Fibroblast of skin of abdomen (primary cell): ENCODE data around the gene TCF4.

Experiments
- DNase-seq: peaks from one replicate; pipeline ENCODE4 v3.0.0-alpha.2; 2013

TCF4 gene

GRCh38 chr18:55221622-55222021 is 366.4 kb downstream of the TCF4 start:
- no peak for DNase-seq

DNA sequence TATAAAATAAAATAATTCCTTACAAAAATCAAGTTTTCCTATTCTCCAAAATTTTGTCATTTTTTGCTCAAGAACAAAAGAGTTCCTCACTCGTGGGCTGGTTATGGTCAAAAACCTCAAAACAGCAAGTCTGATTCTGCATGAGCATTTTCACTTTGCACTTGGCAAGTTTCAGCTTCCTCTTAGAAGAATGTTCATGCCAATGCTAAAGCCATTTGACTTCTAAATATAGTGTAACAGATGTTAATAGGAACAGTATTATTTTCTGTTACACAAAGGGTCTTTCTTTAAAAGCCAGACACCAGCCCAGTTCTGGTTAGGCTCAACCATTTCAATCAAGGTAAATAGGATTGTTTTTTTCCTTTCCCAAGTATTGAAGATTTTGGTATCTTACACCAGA is 367.5 kb downstream of the TCF4 start:
- DNase-seq = no peak

DNA sequence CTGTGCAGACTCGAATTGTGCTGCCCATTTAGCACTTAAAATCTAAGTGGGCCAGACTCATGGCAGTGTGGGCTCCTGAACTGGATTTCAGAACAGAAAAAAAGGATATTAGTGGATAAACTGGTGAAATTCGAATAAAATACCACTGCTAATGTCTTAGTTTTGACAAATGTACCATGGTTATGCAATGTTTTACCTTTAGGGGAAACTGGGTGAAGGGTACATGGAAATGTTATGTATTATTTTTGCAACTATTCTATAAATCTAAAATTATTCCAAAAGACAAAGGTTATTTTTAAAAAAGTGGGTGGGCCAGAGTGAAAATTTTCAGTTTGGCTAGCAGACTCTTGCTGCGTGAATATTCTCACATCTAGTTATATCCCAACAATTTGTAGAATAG is 368.2 kb downstream of the TCF4 start:
- DNase-seq = no peak

- DNase-seq = no peak
These were observed 368.9 kb downstream of the TCF4 start for GRCh38 chr18:55219059-55219458.

GRCh38 chr18:55214969-55215368 is 373.0 kb downstream of the TCF4 start:
- no peak for DNase-seq

DNA sequence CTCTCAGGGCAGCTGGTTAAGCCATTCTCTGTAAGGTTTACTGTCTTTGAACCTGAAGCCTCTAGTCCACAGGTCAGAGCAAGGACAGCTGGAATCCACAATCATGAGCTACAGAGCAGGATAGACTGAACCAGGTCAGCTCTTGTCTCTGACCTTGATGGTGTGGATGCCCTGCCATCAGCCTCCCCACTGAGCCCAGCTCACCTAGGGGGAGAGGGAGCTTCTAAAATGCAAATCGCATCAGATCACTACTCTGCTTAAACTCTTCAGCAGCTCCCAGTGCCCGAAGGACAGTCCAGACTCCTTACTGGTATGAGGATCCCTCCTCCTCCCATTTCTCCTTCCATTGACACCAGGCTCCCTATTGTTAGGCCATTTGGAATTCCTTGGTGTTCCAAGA is 373.5 kb downstream of the TCF4 start:
- no peak for DNase-seq

DNA sequence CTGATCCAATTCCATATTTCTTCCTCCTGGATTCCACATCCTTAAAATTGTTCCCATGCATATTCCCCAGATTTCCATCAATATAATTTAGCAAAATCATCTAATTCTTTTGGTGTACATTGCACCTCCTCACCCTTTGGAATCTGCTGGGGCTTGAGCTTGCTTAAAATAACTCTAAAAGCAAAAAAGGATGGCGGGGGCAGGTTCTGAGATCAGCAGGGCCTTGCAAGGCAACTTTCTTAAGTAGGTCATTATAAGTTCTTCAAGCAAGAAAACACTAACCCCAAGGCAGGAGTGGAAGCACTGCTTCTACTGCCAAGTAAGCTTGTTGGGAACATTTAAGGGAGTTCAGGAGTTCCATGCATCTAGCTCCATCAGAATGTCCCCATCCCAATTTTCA is 374.4 kb downstream of the TCF4 start:
- no peak for DNase-seq

GRCh38 chr18:55206927-55207326 is 381.1 kb downstream of the TCF4 start:
- DNase-seq = peak; percentile 38

GRCh38 chr18:55202232-55202917 is 385.6 kb downstream of the TCF4 start:
- no peak for DNase-seq

DNA sequence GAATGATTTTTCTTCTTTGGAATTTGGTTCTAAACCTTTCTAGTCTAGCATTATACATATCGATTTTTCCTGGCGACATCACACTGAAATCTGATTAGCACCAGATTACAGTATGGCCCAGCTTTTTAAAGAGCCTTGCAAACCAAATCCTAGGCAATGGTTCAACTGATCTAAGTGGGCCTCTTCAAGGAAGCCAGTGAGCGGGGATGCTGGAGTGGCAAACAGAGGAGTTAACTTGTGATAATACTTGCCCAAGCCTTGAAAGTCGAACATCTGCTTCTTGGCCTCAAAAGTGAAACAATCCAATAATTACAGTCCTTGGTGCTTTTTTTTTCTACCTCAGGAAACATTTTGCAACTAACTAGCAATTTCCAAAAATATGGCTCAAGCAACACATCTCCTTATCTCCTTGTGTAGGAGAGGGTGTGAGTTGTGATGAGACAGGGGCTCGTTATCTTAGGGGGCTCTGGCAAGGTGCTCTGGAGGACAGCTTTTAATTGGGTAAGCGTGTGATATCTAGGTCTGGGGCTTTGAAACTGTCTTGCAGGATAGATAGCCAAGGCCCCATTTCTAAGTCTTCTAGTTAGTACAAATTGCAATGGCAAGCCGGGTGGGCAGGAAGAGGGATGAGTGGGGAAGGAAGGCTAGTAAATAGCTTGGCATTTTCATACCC is 388.6 kb downstream of the TCF4 start:
- no peak for DNase-seq

DNA sequence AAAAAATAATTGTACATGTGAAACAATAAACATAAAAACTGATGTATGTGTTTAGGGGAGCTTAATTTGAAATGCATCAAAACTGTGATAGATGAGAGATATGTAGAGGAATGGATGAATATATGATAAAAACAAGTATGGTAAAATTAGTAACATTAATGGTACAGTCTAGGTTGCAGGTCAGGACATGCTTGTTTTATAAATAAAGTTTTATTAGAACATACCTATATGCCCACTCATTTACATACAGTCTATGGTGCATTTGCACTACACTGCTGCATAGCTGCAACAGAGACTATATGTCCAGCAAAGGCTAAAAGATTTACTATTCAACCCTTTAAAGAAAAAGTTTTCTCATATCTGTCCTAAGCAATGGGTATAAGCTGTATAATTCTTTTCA is 392.1 kb downstream of the TCF4 start:
- DNase-seq = no peak

GRCh38 chr18:55189972-55190371 is 398.0 kb downstream of the TCF4 start:
- DNase-seq = peak; percentile 20

DNA sequence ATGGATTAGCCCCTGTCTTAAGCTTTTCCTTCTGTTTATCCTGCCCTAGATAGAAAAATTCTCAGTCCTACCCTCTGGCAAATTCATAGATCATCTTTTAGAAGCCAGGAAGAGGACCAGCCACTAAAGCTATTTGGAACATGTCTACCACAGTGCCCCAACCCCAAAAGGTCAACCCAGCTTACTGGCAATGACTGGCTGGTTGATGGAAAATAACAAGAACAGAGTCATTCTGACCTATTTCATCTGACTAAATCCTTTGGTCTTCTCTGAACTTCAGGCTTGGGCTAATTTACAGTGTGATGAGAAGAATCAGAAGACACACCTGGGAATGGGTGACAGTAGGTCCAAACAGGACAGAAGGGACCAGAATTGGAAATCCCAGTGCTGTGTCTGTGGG is 401.4 kb downstream of the TCF4 start:
- no peak for DNase-seq

DNA sequence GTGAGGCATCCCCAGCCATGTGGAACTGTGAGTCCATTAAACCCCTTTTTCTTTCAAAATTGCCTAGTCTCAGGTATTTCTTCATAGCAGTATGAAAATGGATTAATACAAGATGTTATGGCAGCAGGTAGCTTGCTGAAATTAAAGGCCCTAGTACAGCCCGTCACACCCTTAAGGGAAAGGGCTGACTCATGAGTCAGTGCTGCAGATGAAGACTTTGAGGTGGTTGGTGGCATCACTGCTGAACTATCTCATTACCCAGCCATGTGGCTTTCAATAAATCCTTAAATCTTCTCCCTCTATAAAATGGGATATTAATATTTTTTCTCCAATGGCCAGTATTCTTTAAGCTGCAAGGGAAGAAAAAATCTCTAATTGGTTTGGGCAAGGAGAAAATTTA is 402.6 kb downstream of the TCF4 start:
- peak; percentile 44 for DNase-seq

DNA sequence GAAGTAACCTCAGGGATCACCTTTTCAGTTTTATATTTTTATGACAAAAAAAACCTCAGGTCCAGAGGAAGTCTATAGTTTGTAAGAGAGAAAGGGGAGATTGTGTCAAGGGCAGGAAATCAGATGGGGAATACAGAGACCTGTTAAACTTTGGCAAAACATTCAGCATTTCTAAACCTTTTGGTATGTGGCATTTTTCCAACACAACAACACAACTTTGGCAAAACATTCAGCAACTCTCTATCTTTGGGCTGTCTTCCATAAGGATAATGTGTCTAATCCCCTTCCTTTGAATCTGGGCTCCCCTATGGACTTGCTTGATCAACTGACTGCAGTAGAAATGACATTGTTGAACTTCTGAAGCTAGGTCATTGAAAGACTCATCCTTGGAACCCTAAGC is 408.2 kb downstream of the TCF4 start:
- peak; percentile 70 for DNase-seq

- DNase-seq = peak; percentile 76
These were observed 408.6 kb downstream of the TCF4 start for GRCh38 chr18:55179425-55179824.

- DNase-seq = no peak
These were observed 414.7 kb downstream of the TCF4 start for GRCh38 chr18:55173291-55173690.
